Chondrocyte (in vitro differentiated cells): ENCODE data around the gene BTF3L4. TPM values are rescaled to one million over a fixed set of nuclear protein-coding genes. Genes with fewer than 3 reads are reported as not detected.

Source experiments
- DNase-seq: peaks from one replicate; pipeline ENCODE4 v3.0.0; 2021; ENCODE audit warnings: mixed read lengths, low spot score
- H3K27ac Mint-ChIP-seq: one replicate; pipeline ENCODE4 v1.8.0; 2021; ENCODE audit warnings: mild to moderate bottlenecking, moderate library complexity, mixed read lengths; ENCODE audit not compliant: unreplicated experiment
- H3K27me3 Mint-ChIP-seq: 2 replicates; pipeline ENCODE4 v1.8.0; 2021; ENCODE audit warnings: low read depth, mixed read lengths
- H3K36me3 Mint-ChIP-seq: 2 replicates; pipeline ENCODE4 v1.8.0; 2021; ENCODE audit warnings: low read depth, mixed read lengths
- H3K4me1 Mint-ChIP-seq: 2 replicates; pipeline ENCODE4 v1.8.0; 2021; ENCODE audit warnings: low read depth, mild to moderate bottlenecking, mixed read lengths
- H3K4me3 Mint-ChIP-seq: one replicate; pipeline ENCODE4 v1.8.0; 2021; ENCODE audit warnings: mild to moderate bottlenecking, moderate library complexity, mixed read lengths; ENCODE audit not compliant: unreplicated experiment
- H3K9me3 Mint-ChIP-seq: 2 replicates; pipeline ENCODE4 v1.8.0; 2021; ENCODE audit warnings: low read depth, mixed read lengths
- total RNA-seq: library from RNA; stranded (reverse); gene quantifications from 3 replicates; pipeline ENCODE4 v1.2.1, GENCODE V29; 2021
- TF ChIP-seq, protein P1 (sequence below): fragments of 200-600 bp; sonication (generic); IDR thresholded peaks from 2 replicates; pipeline ENCODE4 v1.5.0; 2021; ENCODE audit warnings: antibody characterized with exemption, mild to moderate bottlenecking, moderate library complexity

The BTF3L4 gene
- total RNA-seq, 1 donor from 2014 or later = 54.5 TPM

DNA sequence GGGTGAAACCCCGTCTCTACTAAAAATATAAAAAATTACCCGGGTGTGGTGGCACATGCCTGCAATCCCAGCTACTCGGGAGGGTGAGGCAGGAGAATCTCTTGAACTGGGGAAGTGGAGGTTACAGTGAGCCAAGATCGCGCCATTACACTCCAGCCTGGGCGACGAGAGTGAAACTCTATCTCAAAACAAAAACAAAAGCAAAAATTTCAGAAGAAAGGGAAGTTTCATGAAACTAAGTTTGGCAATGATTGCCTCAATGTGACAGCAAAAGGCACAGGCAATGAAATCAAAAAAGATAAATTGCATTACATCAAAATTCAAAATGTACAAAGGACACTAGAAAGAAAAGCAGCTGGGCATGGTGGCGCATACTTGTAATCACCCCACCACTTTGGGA, 40.1 kb downstream of the BTF3L4 start:
- Mint-ChIP-seq H3K4me1 (no peaks in the 10 kb centered on the region), H3K27ac (no peak overlapping the region), H3K27me3 (no peaks in the 10 kb centered on the region), H3K9me3 (no peaks in the 10 kb centered on the region), H3K4me3 (no peak overlapping the region), H3K36me3 (peaks cover 5% of the 10 kb centered on the region)
- TF ChIP-seq, protein P1, sequence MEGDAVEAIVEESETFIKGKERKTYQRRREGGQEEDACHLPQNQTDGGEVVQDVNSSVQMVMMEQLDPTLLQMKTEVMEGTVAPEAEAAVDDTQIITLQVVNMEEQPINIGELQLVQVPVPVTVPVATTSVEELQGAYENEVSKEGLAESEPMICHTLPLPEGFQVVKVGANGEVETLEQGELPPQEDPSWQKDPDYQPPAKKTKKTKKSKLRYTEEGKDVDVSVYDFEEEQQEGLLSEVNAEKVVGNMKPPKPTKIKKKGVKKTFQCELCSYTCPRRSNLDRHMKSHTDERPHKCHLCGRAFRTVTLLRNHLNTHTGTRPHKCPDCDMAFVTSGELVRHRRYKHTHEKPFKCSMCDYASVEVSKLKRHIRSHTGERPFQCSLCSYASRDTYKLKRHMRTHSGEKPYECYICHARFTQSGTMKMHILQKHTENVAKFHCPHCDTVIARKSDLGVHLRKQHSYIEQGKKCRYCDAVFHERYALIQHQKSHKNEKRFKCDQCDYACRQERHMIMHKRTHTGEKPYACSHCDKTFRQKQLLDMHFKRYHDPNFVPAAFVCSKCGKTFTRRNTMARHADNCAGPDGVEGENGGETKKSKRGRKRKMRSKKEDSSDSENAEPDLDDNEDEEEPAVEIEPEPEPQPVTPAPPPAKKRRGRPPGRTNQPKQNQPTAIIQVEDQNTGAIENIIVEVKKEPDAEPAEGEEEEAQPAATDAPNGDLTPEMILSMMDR = no peak
- DNase-seq = no peak

DNA sequence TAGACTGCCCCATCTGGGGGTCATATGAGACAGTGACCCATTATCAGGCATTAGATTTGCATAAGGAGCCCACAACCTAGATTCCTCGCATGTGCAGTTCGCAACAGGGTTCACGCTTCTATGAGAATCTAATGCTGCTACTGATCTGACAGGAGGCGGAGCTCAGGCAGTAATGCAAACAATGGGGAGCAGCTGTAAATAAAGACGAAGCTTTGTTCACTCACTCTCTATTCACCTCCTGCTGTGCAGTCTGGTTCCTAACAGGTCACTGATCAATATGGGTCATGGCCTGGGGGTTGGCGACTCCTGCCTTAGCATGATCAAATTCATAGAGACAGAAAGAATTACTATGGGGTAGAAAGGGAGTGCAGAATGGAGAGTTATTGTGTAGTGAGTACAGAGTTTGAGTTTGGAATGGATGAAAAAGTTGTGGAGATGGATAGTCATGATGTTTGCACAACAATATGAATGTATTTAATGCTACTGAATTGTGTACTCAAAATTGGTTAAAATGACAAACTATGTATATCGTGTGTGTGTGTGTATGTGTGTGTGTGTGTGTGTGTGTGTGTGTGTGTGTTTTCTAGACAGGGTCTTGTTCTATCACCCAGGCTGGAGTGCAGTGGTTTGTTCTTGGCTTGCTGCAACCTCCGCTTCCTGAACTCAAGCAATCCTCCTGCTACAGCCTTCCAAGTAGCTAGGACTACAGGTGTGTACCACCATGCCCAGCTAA, 42.2 kb downstream of the BTF3L4 start:
- Mint-ChIP-seq H3K4me1 (no peaks in the 10 kb centered on the region), H3K9me3 (no peaks in the 10 kb centered on the region), H3K4me3 (no peak overlapping the region)

DNA sequence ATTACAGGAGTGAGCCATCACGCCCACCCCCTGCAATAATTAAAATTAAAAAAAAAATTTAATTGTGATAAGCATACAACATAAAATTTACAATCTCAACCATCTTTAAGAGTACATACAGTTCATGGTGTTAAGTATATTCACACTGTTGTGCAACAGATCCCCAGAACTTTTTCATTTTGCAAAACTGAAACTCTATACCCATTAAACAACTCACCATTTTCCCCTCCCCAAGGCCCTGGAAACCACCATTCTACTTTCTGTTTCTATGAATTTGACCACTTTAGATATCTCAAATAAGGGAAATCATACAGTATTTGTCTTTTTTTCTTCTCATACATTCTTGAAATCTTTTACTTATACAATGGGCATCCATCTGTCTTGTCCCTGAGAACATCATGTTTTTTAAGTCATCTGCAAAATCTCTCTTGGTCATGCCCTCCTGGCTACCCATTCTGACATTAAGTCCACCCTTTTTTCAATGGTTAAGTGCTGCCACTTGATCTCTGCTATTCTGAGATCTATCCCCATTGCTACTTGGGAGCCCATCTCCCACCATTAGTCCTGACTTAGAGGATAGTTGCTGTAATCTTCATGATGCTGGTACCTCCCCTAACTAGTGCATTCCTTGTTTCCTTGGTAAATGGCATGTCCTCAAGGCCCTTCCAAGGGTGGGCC, 46.4 kb downstream of the BTF3L4 start:
- DNase-seq = no peak
- no peaks in the 10 kb centered on the region for H3K4me1 Mint-ChIP-seq

More for the DNA sequence above, 42.2 kb downstream of the BTF3L4 start:
- H3K27ac Mint-ChIP-seq = no peak overlapping the region
- DNase-seq = no peak
- TF ChIP-seq, protein P1 = no peak
- no peaks in the 10 kb centered on the region for H3K27me3 Mint-ChIP-seq
- no peaks in the 10 kb centered on the region for H3K36me3 Mint-ChIP-seq

DNA sequence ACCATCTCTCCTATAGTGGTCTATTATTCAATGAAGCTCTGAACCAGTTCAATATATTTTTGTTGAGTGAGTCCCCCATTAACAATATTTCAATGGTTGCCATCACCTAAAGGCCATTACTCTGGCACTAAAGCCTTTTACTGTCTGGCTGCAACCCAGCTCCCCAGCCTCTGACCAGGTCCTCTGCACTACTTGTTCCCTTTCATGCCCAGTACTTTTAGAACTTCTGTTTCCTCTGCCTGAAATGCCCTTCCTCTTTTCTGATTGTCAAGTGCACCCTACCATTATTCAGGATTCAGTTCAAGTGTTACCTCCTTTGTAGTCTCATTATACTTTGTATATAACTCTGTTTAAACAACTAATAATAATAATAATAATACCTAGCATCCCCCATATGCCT, 55.4 kb downstream of the BTF3L4 start:
- Mint-ChIP-seq H3K27ac (no peak overlapping the region), H3K4me1 (no peaks in the 10 kb centered on the region), H3K36me3 (no peaks in the 10 kb centered on the region), H3K27me3 (no peaks in the 10 kb centered on the region), H3K9me3 (no peaks in the 10 kb centered on the region), H3K4me3 (no peak overlapping the region)
- DNase-seq = no peak
- TF ChIP-seq, protein P1 = no peak

More for the DNA sequence above, 46.4 kb downstream of the BTF3L4 start:
- H3K9me3 Mint-ChIP-seq = no peaks in the 10 kb centered on the region
- no peak overlapping the region for H3K4me3 Mint-ChIP-seq
- H3K27ac Mint-ChIP-seq = no peak overlapping the region
- TF ChIP-seq, protein P1 = no peak
- H3K36me3 Mint-ChIP-seq = no peaks in the 10 kb centered on the region
- H3K27me3 Mint-ChIP-seq = no peaks in the 10 kb centered on the region

DNA sequence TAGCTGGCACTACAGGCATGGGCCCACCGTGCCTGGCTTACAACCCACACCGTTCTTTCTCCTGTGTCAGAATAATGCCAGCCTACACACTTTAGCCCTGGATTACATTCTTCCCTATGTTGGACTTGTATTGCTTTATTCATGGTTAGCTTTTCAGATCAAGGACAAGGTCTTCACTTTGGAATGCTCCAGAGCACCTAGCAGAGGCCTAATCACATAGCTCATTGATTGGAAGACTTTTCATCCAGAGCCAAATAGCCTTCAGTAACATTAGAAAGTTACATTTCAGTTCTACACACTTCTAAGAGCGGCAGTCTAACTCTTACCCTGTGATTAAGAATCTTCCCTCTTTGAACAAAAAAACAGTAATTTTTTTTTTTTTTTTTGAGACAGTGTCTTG, 56.4 kb downstream of the BTF3L4 start:
- Mint-ChIP-seq H3K9me3 (no peaks in the 10 kb centered on the region), H3K4me3 (no peak overlapping the region), H3K27me3 (no peaks in the 10 kb centered on the region), H3K27ac (no peak overlapping the region), H3K4me1 (no peaks in the 10 kb centered on the region), H3K36me3 (no peaks in the 10 kb centered on the region)
- DNase-seq = no peak
- TF ChIP-seq, protein P1 = no peak
